ENCODE results near the gene CAST.

DNA sequence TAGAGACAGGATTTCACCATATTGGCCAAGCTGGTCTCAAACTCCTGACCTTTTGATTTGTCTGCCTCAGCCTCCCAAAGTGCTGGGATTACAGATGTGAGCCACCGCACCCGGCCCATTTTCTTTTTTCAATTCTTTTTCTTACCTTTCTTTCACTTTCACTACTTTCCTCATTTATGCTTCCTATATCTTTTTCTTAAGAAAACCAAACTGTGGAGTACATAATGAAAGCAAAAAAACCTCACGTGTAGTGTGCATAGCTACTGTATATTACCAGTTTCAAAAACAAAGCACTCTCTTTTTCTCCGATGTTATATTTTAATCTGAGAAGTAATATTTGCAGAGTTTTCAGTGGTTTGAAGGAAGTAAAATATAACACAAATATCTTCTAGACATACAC, 8.0 kb upstream of the CAST start:
- TF ChIP-seq CTCF (IDR thresholded peaks at IDR 0.05) (no peak), POLR2A (IDR thresholded peaks at IDR 0.05) (no peak)

Measured in adrenal gland (tissue), 5 donors.